Renal cortex interstitium (tissue), 11 donors: ENCODE data around the gene GALK1. TPM values are rescaled to one million over a fixed set of nuclear protein-coding genes. Genes with fewer than 3 reads are reported as not detected.
"Not testable (repeated sequence)": the region's sequence is repeated elsewhere in the genome, so short reads cannot be mapped to it uniquely, and the experiment has no call there.

ENCODE experiments used
- DNase-seq, 11 donors: peaks; one replicate each; pipeline ENCODE4 v3.0.0-alpha.2; 2013; ENCODE audit warnings: low read depth in 9 of 11, low spot score in 4 of 11; ENCODE audit errors: extremely low read depth in 1 of 11
- polyA plus RNA-seq, 3 donors: library from polyadenylated mRNA; unstranded; fragments of 120-200 nt; gene quantifications; one replicate each; pipeline ENCODE4 v1.2.1, GENCODE V29; 2013; ENCODE audit not compliant: insufficient read length in 3 of 3

The GALK1 gene
- polyA plus RNA-seq, 3 donors, result 19.7 to 37.6 (median 32.9) TPM

GRCh38 chr17:75795820-75796607, 31.0 kb upstream of the GALK1 start:
- DNase-seq, result no peak

- DNase-seq, result no peak
Measured at GRCh38 chr17:75793460-75793859, 28.5 kb upstream of the GALK1 start.

GRCh38 chr17:75791254-75791653, 26.3 kb upstream of the GALK1 start:
- no peak for DNase-seq

GRCh38 chr17:75785016-75785890, 20.3 kb upstream of the GALK1 start:
- DNase-seq, result peak in 9 of 11 donors; percentile 83 to 91 (median 89)

- DNase-seq, result peak; percentile 96 to 99 (median 99)
Measured at GRCh38 chr17:75784473-75785015, 19.6 kb upstream of the GALK1 start, which contains the start of gene UNK. TSS of gene UNK (plus strand) at chr17:75784806. CDS start at chr17:75784881, 75 bp downstream.

GRCh38 chr17:75783803-75784472, 18.9 kb upstream of the GALK1 start:
- no peak for DNase-seq

- DNase-seq, result peak in 1 of 11 donors; percentile 77
Measured at GRCh38 chr17:75783069-75783783, 18.2 kb upstream of the GALK1 start.

- DNase-seq, result no peak
Measured at GRCh38 chr17:75779987-75780889, 15.2 kb upstream of the GALK1 start.

- peak; percentile 97 to 100 (median 99) for DNase-seq
Measured at GRCh38 chr17:75779250-75779986, 14.4 kb upstream of the GALK1 start.

GRCh38 chr17:75778861-75779249, 13.9 kb upstream of the GALK1 start:
- DNase-seq, result no peak

- DNase-seq, result not testable (repeated sequence)
Measured at GRCh38 chr17:75778066-75778860, 13.3 kb upstream of the GALK1 start.

GRCh38 chr17:75777296-75777922, 12.4 kb upstream of the GALK1 start:
- DNase-seq, result no peak

GRCh38 chr17:75776386-75777295, 11.6 kb upstream of the GALK1 start:
- no peak for DNase-seq

- no peak for DNase-seq
Measured at GRCh38 chr17:75774991-75775668, 10.1 kb upstream of the GALK1 start.
